ENCODE results near the gene MYBPC1.
"Not testable (repeated sequence)": the region's sequence is repeated elsewhere in the genome, so short reads cannot be mapped to it uniquely, and the experiment has no call there.

The MYBPC1 gene

GRCh38 chr12:101732318-101732717 is 137.5 kb downstream of the MYBPC1 start:
- TF ChIP-seq CTCF (IDR thresholded peaks at IDR 0.05; ENCODE audit: poor library complexity, severe bottlenecking), result no peak
- H3K4me3 ChIP-seq (ENCODE audit: severe bottlenecking), result no peak overlapping the region
- ATAC-seq (ENCODE audit: low read depth) (no peak), DNase-seq (ENCODE audit: low spot score) (no peak)
- H3K4me1 ChIP-seq (ENCODE audit: insufficient read depth, poor library complexity, severe bottlenecking), result no peaks in the 10 kb centered on the region
- H3K9me3 ChIP-seq (ENCODE audit: severe bottlenecking), result no peaks in the 10 kb centered on the region
- peaks cover 33% of the 10 kb centered on the region for H3K36me3 ChIP-seq (ENCODE audit: low read depth)
- H3K27ac ChIP-seq (ENCODE audit: poor library complexity, severe bottlenecking), result no peak overlapping the region
- H3K27me3 ChIP-seq (ENCODE audit: insufficient read depth, poor library complexity, severe bottlenecking), result no peaks in the 10 kb centered on the region

GRCh38 chr12:101733166-101733565 is 138.4 kb downstream of the MYBPC1 start:
- no peak overlapping the region for H3K4me3 ChIP-seq (ENCODE audit: severe bottlenecking)
- H3K36me3 ChIP-seq (ENCODE audit: low read depth), result peaks cover 31% of the 10 kb centered on the region
- no peaks in the 10 kb centered on the region for H3K9me3 ChIP-seq (ENCODE audit: severe bottlenecking)
- ATAC-seq (ENCODE audit: low read depth) (no peak), DNase-seq (ENCODE audit: low spot score) (no peak)
- no peak overlapping the region for H3K27ac ChIP-seq (ENCODE audit: poor library complexity, severe bottlenecking)
- H3K4me1 ChIP-seq (ENCODE audit: insufficient read depth, poor library complexity, severe bottlenecking), result no peaks in the 10 kb centered on the region
- H3K27me3 ChIP-seq (ENCODE audit: insufficient read depth, poor library complexity, severe bottlenecking), result no peaks in the 10 kb centered on the region
- TF ChIP-seq CTCF (IDR thresholded peaks at IDR 0.05; ENCODE audit: poor library complexity, severe bottlenecking), result no peak

GRCh38 chr12:101734482-101734881 is 139.7 kb downstream of the MYBPC1 start:
- DNase-seq (ENCODE audit: low spot score); H3K27me3 ChIP-seq (ENCODE audit: insufficient read depth, poor library complexity, severe bottlenecking); H3K27ac ChIP-seq (ENCODE audit: poor library complexity, severe bottlenecking); ATAC-seq (ENCODE audit: low read depth); H3K4me1 ChIP-seq (ENCODE audit: insufficient read depth, poor library complexity, severe bottlenecking); H3K9me3 ChIP-seq (ENCODE audit: severe bottlenecking); H3K4me3 ChIP-seq (ENCODE audit: severe bottlenecking): not testable (repeated sequence)
- peaks cover 18% of the 10 kb centered on the region for H3K36me3 ChIP-seq (ENCODE audit: low read depth)

All from RWPE2 (cell line).